GM12873 (cell line): ENCODE measurements around the gene SAPCD1.

Experiments
- TF ChIP-seq, protein P1 (sequence below): IDR thresholded peaks from 2 replicates; pipeline ENCODE4 v1.5.1; 2012; ENCODE audit warnings: low read depth, mild to moderate bottlenecking, moderate library complexity, low read length, control low read depth; ENCODE audit not compliant: insufficient read depth; ENCODE audit errors: missing control alignments

Gene SAPCD1

DNA sequence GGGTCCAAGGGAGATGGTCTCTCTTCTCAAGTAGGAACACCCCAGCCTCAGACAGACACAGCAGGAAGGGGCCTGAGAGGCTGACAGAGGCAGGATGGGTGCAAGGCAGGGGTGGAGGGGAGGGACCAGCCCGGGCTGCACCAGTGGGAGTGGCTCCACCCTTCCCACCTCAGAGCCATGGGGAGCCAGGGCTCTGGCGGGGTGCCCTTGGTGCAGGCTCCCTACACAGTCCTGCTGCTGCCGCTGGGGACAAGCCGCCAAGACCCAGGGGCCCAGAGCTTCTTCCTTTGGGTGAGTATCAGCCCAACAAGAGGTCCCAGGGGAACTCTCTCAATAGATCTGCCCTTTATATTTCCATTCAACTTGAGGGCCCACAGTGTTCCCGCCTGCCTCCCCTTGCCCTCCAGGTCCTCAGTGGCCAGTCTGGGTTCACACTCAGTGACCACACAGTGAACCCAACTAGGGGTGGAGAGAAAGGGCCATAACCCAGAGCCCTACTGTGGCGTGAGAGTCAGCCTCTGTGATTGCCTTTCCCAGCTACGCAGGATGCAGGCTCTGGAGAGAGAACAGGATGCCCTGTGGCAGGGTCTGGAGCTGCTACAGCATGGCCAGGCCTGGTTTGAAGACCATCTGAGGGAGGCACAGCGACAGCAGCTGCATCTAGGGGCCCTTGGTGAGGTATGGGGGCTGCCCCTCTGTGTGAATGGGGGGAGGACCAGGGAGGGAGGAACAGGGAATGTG lies 592 bp downstream of the SAPCD1 start:
- TF ChIP-seq, protein P1, sequence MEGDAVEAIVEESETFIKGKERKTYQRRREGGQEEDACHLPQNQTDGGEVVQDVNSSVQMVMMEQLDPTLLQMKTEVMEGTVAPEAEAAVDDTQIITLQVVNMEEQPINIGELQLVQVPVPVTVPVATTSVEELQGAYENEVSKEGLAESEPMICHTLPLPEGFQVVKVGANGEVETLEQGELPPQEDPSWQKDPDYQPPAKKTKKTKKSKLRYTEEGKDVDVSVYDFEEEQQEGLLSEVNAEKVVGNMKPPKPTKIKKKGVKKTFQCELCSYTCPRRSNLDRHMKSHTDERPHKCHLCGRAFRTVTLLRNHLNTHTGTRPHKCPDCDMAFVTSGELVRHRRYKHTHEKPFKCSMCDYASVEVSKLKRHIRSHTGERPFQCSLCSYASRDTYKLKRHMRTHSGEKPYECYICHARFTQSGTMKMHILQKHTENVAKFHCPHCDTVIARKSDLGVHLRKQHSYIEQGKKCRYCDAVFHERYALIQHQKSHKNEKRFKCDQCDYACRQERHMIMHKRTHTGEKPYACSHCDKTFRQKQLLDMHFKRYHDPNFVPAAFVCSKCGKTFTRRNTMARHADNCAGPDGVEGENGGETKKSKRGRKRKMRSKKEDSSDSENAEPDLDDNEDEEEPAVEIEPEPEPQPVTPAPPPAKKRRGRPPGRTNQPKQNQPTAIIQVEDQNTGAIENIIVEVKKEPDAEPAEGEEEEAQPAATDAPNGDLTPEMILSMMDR: no peak

DNA sequence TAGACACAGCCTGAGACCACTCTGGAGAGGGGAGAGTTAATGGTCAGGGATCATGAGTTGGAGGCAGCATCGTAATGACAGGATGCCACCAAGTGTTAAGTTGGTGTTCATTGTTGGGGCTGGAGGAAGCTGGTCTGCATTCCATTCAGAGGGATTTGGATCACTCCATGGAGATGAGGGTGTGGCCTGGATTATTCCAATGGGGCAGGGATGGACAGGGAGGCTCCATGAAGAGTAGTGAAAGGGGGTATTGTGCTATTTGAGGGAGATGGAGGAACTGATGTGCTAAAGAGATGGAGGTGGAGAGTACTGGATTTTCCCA lies 1.1 kb downstream of the SAPCD1 start:
- TF ChIP-seq, protein P1: no peak

DNA sequence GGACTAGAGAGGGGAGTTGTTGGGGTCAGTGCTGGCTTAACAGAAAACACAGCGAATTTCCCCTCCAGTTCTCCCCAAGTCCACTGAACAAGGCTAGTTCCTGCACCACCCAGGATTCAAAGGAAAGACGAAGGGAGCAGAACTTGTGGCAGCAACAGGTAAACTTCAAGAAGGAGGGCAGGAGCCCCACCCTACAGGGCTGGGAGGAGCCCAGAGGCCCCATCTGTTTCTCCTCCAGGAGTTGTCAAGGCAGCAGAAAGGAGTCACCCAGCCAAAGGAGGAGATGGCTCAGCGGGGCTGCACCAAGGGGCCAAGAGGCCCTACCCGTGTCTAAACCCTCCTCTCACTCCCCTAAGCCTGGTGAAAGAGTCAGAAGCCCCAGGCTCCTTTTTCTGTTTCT lies 1.7 kb downstream of the SAPCD1 start:
- TF ChIP-seq, protein P1: no peak

DNA sequence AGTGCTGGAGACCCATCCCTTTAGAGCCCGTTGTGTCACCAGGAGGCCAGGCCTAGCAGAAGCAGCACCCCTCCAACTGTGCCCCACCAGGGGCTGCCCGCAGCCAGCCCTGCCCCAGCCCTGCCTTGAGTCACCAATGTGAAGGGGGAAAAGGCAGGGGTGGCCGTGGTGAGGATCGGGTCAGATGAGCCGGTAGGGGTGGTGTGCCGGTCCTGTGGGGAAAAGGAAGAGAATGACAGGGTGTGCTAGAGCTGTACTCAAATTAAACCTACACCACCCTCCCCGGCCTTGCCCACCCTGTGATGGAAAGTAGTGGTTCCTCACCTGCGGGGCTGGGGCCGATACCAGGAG lies 3.1 kb downstream of the SAPCD1 start:
- TF ChIP-seq, protein P1: no peak

DNA sequence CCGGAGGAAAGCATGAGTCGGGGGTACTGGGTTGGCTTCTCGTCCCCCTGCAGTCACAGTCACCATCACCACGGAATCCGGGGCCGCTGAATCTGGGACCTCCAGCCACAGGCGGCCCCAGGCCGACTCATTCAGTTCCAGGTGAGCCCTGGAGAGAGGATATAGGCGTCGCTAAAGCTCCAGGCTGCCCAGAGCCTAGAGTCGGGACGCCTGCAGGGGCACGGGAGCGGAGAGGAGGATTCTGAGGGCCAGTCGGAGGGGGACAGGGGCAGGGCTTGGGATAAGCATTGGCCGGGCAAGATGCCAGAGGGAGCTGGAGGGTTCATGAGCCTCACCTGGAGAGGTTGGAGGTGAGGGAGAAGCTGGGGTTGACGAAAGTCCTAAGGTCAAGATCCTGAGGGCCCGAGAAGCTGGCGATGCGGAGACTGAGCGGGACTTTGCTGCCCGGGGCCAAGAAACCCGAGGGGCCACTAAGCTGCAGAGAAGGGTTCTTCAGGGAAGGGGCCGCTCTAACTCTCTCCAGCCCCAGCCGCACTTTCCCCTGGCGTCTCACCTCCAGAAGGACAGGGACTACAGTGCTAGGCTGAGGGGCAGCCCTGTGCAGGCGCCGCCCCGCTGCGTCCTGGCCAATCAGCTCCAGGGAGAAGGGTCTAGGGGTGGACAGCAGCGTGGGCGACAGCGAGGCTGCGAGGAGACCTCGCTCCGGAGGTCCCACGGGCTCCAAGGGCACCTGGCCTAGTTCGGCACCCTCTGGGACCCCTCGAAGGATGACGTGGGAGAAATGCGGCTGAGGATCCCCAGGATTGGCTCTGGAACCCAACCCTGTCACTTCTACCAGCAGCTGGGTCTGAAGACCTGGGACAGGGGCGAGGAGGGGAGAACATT lies 3.7 kb downstream of the SAPCD1 start:
- TF ChIP-seq, protein P1: no peak

DNA sequence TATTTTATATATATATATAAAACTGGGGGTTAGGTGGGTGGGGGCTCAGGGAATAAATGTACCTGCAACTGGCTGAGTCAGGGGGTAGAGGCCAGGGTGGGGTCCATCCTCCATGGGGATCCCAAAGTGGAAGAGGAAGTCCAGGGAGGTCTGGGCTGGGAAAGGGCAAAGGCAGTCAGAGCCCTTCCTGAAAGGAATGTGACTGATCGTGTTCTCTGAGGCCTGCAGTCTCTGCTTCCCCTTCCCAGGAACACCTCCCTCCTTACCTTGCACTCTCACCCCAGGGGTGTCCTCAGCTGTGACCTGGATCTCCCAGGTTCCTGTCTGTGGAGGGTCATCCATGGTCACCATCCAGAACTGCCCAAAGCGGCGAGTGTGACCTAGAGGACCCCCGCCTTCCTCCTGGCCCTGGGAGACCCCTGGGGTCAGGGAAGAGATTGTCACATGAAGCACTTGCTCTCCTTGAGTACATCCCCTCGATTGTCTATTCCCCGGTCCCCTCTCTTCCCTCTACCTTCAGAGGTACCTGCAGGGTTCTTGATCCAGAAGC lies 4.7 kb downstream of the SAPCD1 start:
- TF ChIP-seq, protein P1: no peak
